Renal cortex interstitium (tissue), 11 donors: ENCODE measurements around the gene LZTS3. TPM values are rescaled to one million over a fixed set of nuclear protein-coding genes. Genes with fewer than 3 reads are reported as not detected.

Source experiments
- DNase-seq, 11 donors: peaks; one replicate each; pipeline ENCODE4 v3.0.0-alpha.2; 2013; ENCODE audit warnings: low read depth in 9 of 11, low spot score in 4 of 11; ENCODE audit errors: extremely low read depth in 1 of 11
- polyA plus RNA-seq, 3 donors: library from polyadenylated mRNA; unstranded; fragments of 120-200 nt; gene quantifications; one replicate each; pipeline ENCODE4 v1.2.1, GENCODE V29; 2013; ENCODE audit not compliant: insufficient read length in 3 of 3

The LZTS3 gene
- polyA plus RNA-seq, 3 donors = 12.0 to 21.5 (median 16.0) TPM

DNA sequence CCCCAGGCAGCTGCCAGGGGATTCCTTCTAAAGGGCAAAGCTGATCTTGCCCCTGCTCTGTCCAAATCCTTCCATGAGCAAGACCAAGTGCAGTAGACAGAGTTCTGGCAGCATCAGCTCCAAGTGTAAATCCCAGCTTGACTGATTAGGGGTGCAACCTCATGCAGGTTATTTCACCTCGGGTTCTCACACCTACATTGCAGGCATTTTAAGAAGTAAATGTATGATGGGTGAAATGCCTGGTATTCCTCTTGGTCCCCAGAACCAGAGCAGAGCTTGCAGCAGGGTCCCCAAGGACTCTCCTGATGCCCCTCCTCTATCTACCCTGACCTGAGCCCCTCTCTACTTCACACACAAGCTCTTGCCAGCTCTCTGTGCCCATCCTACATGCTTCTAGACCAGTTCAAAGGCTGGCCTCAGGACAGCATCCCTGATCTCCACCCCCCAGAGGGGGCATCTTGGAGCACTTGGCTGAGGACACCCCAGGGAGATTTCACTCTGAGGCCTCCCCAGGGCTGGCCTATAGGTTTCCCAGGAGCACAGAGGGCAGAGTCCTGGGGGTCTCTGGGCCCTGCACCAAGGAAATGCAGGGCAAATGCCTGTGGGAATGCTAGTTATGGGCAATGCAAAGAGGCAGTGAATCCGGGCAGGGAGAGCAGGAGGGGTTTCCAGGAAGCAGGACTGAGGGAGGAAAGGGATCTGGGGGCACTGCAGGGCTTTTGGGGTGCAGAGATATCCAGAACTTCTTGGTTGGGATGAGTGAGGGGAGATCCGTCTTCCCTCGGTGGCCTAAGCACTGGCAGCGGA, 1.0 kb downstream of the LZTS3 start:
- DNase-seq = no peak

- DNase-seq = no peak
Measured at GRCh38 chr20:3171391-3172125, 1.8 kb downstream of the LZTS3 start.

- DNase-seq = no peak
Measured at GRCh38 chr20:3168829-3169590, 4.3 kb downstream of the LZTS3 start.

DNA sequence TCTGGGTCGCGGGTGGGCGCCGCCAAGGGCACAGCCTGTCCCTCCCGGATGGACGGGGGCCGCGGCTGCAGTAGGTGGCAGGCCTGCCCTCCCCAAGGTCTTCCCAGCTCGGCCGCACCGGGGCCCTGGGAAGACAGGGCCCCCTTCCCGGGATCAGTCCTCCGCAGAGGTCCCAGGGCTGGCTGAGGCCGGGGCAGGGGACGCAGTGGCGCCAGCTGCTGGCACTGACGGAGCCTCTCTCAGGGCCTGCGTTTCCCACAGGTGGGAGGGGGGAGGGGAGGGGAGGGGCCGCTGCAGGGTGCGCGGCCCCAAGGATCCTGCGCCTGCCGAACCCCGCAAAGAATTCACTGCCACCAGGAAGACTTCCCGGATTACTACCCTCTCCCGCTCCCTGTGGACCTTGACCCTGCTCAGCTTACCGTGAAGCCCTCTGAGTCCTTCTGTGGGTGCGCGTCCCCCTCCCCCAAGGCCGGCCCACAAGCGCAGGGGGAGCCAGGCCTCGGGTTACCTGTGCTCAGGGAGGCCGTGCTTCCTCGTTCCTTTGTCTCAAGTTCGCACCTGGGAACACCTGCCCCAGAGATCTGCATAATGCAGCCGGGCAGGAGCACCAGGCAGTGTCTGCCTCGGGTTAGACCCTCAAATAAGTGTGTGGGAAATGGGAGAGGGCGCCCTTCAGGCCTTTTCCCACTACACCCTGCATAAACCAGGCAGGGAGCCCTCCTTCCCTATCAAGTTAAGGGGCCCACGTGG, 5.1 kb downstream of the LZTS3 start:
- peak in 3 of 11 donors; percentile 22 to 65 (median 51) for DNase-seq

DNA sequence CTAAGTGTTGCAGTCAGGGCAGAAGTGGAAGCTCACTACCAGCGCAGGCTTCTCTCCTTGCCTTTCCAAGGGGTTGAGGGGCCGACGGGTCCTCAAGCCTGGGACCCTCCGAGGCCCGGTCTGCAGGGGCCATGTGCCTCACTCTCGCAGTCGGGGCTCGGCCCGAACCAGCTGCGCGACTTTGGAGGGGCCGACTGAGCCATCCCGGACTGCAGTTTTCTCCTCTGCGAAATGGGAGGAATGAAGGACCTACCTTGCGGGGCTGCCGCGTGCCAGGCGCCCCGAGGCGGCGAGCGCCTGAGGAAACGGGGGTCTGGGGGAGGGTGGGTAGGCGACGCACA, 5.6 kb downstream of the LZTS3 start:
- DNase-seq = no peak

- DNase-seq = no peak
Measured at GRCh38 chr20:3166913-3167342, 6.4 kb downstream of the LZTS3 start.

- DNase-seq = no peak
Measured at GRCh38 chr20:3166338-3166912, 6.9 kb downstream of the LZTS3 start.

DNA sequence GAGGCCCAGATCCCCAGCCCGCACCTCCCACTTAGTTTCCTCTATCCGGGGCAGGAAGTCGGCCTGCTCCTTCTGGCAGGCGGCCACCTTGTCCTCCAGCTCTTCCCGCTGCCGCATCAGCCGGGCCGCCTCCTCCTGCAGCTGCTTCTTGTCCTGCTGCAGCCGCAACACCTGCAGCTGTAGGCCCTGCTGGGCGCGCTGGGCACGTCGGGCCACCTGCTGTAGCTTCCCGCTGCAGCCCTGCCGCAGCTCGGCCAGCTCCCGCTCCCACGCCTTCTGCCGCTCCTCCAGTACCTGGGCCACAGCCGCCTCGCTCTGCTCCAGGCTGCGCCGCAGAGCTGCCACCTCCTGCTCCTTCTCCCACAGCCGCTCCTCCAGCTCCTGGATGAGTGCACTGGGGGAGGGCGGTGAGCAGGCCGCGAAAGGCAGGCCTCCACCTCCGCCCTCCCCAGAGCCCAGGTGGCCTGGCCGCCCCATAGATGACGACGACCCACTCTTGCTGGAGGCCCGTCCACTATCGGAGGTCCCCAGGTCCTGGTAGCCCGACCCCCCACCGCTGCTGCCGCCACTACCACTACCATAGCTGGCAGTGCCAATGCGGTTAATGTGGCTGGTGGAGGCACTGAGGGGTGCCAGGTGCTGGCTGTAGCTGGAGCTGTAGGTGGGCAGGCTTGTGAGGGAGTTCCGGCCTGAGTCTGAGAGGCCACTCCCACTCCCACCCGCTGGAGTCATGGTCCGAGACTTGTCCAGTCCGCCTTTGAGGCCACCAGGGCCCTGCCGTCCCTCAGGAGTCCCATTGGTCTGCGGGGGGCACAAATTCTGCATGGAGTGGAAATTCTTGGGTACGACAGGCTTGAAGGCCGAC, 7.6 kb downstream of the LZTS3 start:
- DNase-seq = no peak

DNA sequence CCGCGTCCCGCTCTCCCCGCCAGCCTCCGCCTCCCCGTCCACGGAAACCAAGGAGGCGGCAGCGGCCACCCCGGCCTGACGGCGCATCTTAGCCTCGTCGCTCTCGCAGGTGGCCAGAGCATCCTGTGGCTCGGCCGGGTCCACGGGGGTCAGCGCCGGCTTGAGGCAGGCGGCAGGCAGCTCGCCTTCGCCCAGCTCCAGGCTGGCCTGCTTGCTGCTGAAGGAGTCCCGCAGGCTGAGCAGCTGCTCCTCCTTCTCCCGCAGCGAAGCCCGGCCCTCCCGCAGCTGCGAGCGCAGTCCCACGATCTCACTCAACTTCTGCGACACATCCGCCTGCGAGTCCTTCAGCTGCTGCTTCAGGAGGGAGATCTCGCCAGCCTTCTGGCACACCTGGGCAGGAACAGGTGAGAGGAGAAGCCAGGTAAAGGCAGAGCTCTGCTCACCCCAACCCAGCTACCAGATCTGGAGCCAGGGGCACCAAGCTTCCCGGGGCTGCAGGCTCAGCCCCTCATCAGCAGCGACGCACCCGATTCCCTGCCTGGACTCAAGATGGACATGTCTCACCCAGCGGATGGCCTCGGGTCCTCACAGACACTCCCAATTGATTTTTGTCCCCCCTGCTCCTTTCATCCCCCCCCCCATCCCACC, 8.5 kb downstream of the LZTS3 start:
- DNase-seq = no peak

DNA sequence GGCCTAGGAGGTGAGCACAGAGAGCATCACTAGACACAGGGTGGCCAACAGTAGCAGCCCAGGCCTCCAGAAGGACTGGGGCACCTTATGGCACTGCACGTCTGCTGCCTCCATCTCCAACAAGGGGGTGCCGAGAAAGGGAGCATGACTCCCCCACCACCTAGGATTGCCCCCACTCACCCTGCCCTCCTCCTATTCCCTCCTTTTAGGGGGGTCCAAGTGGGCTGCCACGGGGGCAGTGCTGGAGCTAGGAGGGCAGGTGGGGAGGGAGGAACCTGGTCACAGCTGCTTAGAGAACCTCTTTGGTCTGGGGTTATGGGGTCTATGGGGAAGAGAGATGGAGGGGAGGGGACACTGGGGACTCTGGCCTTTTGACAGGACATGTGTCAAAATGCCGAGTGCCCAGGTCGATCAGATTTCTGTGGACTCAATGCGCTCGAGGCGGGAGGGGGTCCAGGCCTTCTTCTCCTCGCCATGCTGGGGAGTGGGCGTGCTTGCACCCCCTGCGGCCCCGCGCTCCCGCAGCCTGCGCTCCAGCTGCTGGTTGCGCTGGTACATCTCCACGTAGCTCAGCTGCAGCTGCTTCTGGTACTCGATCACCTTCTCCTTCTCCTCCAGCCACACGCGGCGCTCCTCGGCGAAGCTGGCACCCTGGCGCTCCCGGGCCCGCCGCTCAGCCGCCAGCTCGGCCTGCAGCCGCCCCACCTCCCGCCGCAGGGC, 9.1 kb downstream of the LZTS3 start:
- no peak for DNase-seq

- DNase-seq = no peak
Measured at GRCh38 chr20:3163099-3164042, 10.0 kb downstream of the LZTS3 start.

GRCh38 chr20:3162080-3162611, 11.2 kb downstream of the LZTS3 start:
- DNase-seq = peak in 2 of 11 donors; percentile 45 to 51

- no peak for DNase-seq
Measured at GRCh38 chr20:3161316-3162079, 11.9 kb downstream of the LZTS3 start.

GRCh38 chr20:3160418-3160817, 12.9 kb downstream of the LZTS3 start:
- DNase-seq = no peak

DNA sequence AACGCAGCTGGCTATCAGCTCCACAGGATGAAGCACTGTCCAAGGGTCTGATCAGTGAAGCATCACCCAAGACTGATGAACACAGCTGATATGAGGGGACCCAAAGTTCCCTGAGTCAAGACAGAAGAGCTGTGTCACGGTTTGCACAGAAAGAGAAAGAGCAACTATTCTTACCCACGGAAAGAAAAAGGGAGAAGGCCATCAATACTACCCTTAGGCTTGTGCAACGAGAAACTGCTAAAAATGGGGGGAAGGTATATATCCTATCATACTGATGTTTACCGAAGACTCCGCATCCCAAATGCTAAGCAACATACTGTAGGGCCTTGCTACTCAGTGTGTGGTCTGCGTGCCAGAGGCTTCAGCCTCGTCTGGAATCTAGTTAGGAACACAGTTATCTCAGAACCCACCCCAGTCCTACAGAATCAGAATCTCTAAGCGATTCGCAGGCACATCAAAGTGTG, 14.3 kb downstream of the LZTS3 start:
- DNase-seq = no peak
